Left cardiac atrium (tissue), 4 donors: ENCODE data around the gene CCDC192. TPM values are rescaled to one million over a fixed set of nuclear protein-coding genes. Genes with fewer than 3 reads are reported as not detected.

Source experiments
- ATAC-seq, 2 donors: fragments of 200-7000 bp; cut with Tn5 transposase; one replicate each; pipeline ENCODE4 v1.9.1; 2020; ENCODE audit warnings: mild to moderate bottlenecking in 2 of 2, moderate library complexity in 2 of 2
- DNase-seq: peaks from one replicate; pipeline ENCODE4 v3.0.0-alpha.2; 2020
- intact Hi-C, 2 donors: fragments of 100-400 bp; cut with DNase I; formaldehyde crosslinking; loops; one replicate each; pipeline versions ENCODE4 v1.14.1 to v1.15.1; 2022 to 2023
- total RNA-seq, 2 donors: library from RNA; stranded (reverse); fragmentation: NEBNext Ultra II Directional; extraction: Animal tissue kit (Norgen Biotek cat#: 25700); gene quantifications; one replicate each; pipeline ENCODE4 v1.2.1, GENCODE V29; 2021
- donor health status: DM: no; HTN: yes; CAD: no.
- donor health status: DM: no; HTN: yes; CAD: no; lungs with severe emphysema.
- donor health status: DM: yes; HTN: yes; CAD: no.
- donor health status: Dilated cardiomyopathy.

The CCDC192 gene
- total RNA-seq, 2 donors from 2014 or later, result not detected

- ATAC-seq (no peak), DNase-seq (no peak)
- intact Hi-C loops, result no loop called here
Measured at GRCh38 chr5:127894461-127894860, 191.3 kb downstream of the CCDC192 start.

GRCh38 chr5:127898551-127899213 lies 195.5 kb downstream of the CCDC192 start:
- DNase-seq, result no peak
- intact Hi-C loops, result no loop called here
- ATAC-seq, result no peak

GRCh38 chr5:127899214-127899610 lies 196.0 kb downstream of the CCDC192 start:
- no peak for DNase-seq
- intact Hi-C loops, result no loop called here
- ATAC-seq, result no peak

GRCh38 chr5:127906562-127907204 lies 203.5 kb downstream of the CCDC192 start:
- intact Hi-C loops, result loop anchor here in 1 of 2 donors (10.0 kb wide), 1 partner anchor 178 kb away; the partner anchor contains the start of gene SLC12A2
- DNase-seq (no peak), ATAC-seq (no peak)

GRCh38 chr5:127907907-127908306 lies 204.7 kb downstream of the CCDC192 start:
- ATAC-seq (no peak), DNase-seq (no peak)
- intact Hi-C loops, result loop anchor here in 1 of 2 donors (10.0 kb wide), 1 partner anchor 177 kb away; the partner anchor contains the start of gene SLC12A2

GRCh38 chr5:127909066-127909465 lies 205.9 kb downstream of the CCDC192 start:
- intact Hi-C loops, result loop anchor here in 1 of 2 donors (10.0 kb wide), 1 partner anchor 176 kb away; the partner anchor contains the start of gene SLC12A2
- DNase-seq (no peak), ATAC-seq (peak; percentile 60 to 70)

- no peak for ATAC-seq
Measured at GRCh38 chr5:127909821-127910220, 206.6 kb downstream of the CCDC192 start.

GRCh38 chr5:127910307-127910956 lies 207.2 kb downstream of the CCDC192 start:
- intact Hi-C loops, result no loop called here
- no peak for ATAC-seq

More at GRCh38 chr5:127909821-127910220, 206.6 kb downstream of the CCDC192 start:
- no peak for DNase-seq
- intact Hi-C loops, result loop anchor here in 1 of 2 donors (10.0 kb wide), 1 partner anchor 175 kb away; the partner anchor contains the start of gene SLC12A2

GRCh38 chr5:127911619-127912018 lies 208.4 kb downstream of the CCDC192 start:
- intact Hi-C loops, result no loop called here
- ATAC-seq (no peak), DNase-seq (no peak)

More at GRCh38 chr5:127910307-127910956, 207.2 kb downstream of the CCDC192 start:
- DNase-seq, result no peak

GRCh38 chr5:127912411-127912810 lies 209.2 kb downstream of the CCDC192 start:
- no peak for ATAC-seq
- no peak for DNase-seq
- intact Hi-C loops, result no loop called here

- intact Hi-C loops, result no loop called here
- DNase-seq (no peak), ATAC-seq (no peak)
Measured at GRCh38 chr5:127916885-127917573, 213.8 kb downstream of the CCDC192 start.

- ATAC-seq (no peak), DNase-seq (no peak)
- intact Hi-C loops, result no loop called here
Measured at GRCh38 chr5:127919006-127919796, 216.0 kb downstream of the CCDC192 start.

GRCh38 chr5:127919818-127920217 lies 216.6 kb downstream of the CCDC192 start:
- ATAC-seq (no peak), DNase-seq (no peak)
- intact Hi-C loops, result no loop called here

GRCh38 chr5:127920936-127921335 lies 217.7 kb downstream of the CCDC192 start:
- no peak for DNase-seq
- intact Hi-C loops, result no loop called here
- ATAC-seq, result no peak

GRCh38 chr5:127922603-127923002 lies 219.4 kb downstream of the CCDC192 start:
- intact Hi-C loops, result no loop called here
- no peak for DNase-seq
- ATAC-seq, result no peak

GRCh38 chr5:127923804-127924570 lies 220.8 kb downstream of the CCDC192 start:
- ATAC-seq (no peak), DNase-seq (no peak)
- intact Hi-C loops, result no loop called here

GRCh38 chr5:127924606-127925005 lies 221.4 kb downstream of the CCDC192 start:
- DNase-seq (no peak), ATAC-seq (no peak)
- intact Hi-C loops, result no loop called here

GRCh38 chr5:127925916-127926315 lies 222.7 kb downstream of the CCDC192 start:
- intact Hi-C loops, result no loop called here
- ATAC-seq (no peak), DNase-seq (no peak)
